Activated CD4-positive, CD25-positive, alpha-beta regulatory T cell treated with anti-CD3 and anti-CD28 coated beads, Interleukin-2, amount 50 U/mL, for 72 hours (primary cell): ENCODE data around the gene SMU1.
"Not testable (repeated sequence)": the region's sequence is repeated elsewhere in the genome, so short reads cannot be mapped to it uniquely, and the experiment has no call there.

ENCODE experiments used
- DNase-seq: peaks from one replicate; pipeline ENCODE4 v3.0.0; 2021

The SMU1 gene

DNA sequence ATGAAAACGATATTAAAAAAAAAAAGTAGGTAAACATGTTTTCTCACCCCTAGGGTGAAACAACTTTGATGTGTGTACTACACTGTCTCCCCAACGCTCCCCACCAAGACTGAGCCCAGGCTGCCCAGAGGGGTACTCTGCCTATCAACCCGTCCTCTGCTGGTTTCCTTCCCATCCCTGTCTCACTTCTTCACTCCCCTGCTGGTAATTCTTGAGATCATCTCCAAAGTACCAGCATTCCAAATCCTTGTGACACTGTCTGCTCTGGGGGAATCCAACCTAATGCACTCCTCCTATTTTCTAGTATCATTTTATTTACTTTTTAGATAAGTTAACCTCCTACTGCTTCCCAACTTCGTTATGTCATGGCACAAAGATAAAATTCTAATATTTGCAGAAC lies 68.7 kb downstream of the SMU1 start:
- DNase-seq, result no peak

GRCh38 chr9:33005335-33005734 lies 71.1 kb downstream of the SMU1 start:
- not testable (repeated sequence) for DNase-seq

GRCh38 chr9:33000682-33001055 lies 75.8 kb downstream of the SMU1 start:
- DNase-seq, result not testable (repeated sequence)

DNA sequence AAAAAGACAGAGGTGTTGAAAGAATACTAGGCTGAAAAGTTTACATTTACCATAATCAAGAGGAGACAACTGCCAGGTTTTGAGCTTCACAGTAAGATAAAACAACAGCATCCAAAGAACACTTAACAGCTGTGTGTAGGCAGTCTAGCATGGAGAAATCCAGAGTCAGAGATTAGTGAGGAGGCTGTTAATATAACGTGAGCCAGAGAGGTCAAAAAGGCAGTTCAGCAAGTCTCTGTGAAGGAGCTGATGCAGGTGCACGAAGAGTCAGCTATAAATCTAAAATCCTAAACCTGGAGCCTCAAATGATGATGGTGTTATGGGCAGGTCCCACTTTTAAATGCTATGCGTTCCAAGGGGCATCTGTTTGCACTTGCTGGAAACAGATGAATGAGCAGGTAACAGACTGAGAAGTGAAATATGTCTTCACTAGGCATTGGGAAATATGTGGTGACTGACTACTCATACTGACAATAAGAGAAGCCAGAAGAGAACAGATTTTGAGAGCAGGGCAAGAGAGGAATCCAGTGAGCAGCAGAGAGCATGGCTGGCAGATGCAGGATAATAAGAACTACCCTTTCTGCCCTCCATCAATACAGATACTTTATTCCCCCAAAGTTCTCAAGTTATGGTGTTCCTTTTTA lies 83.8 kb downstream of the SMU1 start:
- DNase-seq, result no peak

- DNase-seq, result no peak
Observed at GRCh38 chr9:32991897-32992594, 84.4 kb downstream of the SMU1 start.
